Cardiac muscle cell (in vitro differentiated cells and primary cell): ENCODE results near the gene APBA1. TPM values are rescaled to one million over a fixed set of nuclear protein-coding genes. Genes with fewer than 3 reads are reported as not detected.

ENCODE experiments used
- DNase-seq, 2 donors: peaks; one replicate each; pipeline versions ENCODE4 v3.0.0 to v3.0.0-alpha.2; 2010 to 2017; ENCODE audit warnings: low read depth in 1 of 2, low spot score in 1 of 2
- H3K27ac ChIP-seq: fragments of 200-600 bp; sonication (generic); 2 replicates; pipeline ENCODE4 v1.5.1; 2016
- H3K27me3 ChIP-seq: fragments of 200-600 bp; sonication (generic); 2 replicates; pipeline ENCODE4 v1.6.0; 2016; ENCODE audit warnings: control low read depth
- H3K36me3 ChIP-seq: fragments of 200-600 bp; sonication (generic); 2 replicates; pipeline ENCODE4 v1.5.1; 2016; ENCODE audit warnings: control low read depth
- H3K4me1 ChIP-seq: fragments of 200-600 bp; sonication (generic); 2 replicates; pipeline ENCODE4 v1.8.1; 2017; ENCODE audit warnings: low read depth, mild to moderate bottlenecking, mixed run types
- H3K4me3 ChIP-seq: fragments of 200-600 bp; sonication (generic); 2 replicates; pipeline ENCODE4 v1.5.1; 2016; ENCODE audit warnings: mild to moderate bottlenecking
- H3K9me3 ChIP-seq: fragments of 200-600 bp; sonication (generic); 2 replicates; pipeline ENCODE4 v1.5.1; 2017; ENCODE audit warnings: low read depth, mild to moderate bottlenecking, control low read depth
- CTCF ChIP-seq: IDR thresholded peaks from 2 replicates; pipeline ENCODE4 v1.5.1; 2012; ENCODE audit warnings: low read depth, mild to moderate bottlenecking, low read length
- polyA plus RNA-seq: library from polyadenylated mRNA; unstranded; fragments of >200 nt; fragmentation: Nextera tagmentation; extraction: Ambion mirVana; gene quantifications from 2 replicates; pipeline ENCODE4 v1.2.1, GENCODE V29; 2016
- total RNA-seq: library from RNA; depleted of rRNA; stranded (reverse); fragments of >200 nt; gene quantifications from 2 replicates; pipeline ENCODE4 v1.2.3, GENCODE V29; 2016

APBA1 gene
- total and polyA plus RNA-seq, 2 experiments from 2014 or later: 0.93 to 2.4 TPM

- Histone ChIP-seq H3K4me1 (no peaks in the 10 kb centered on the region), H3K36me3 (no peaks in the 10 kb centered on the region), H3K9me3 (no peaks in the 10 kb centered on the region), H3K27me3 (peaks cover 7% of the 10 kb centered on the region), H3K27ac (no peak overlapping the region), H3K4me3 (no peak overlapping the region)
- DNase-seq: no peak
- TF ChIP-seq CTCF: no peak
These were observed 78.0 kb downstream of the APBA1 start for GRCh38 chr9:69594180-69594579.

- TF ChIP-seq CTCF: no peak
- Histone ChIP-seq H3K9me3 (no peaks in the 10 kb centered on the region), H3K27me3 (peaks cover 7% of the 10 kb centered on the region), H3K27ac (no peak overlapping the region), H3K4me1 (no peaks in the 10 kb centered on the region), H3K4me3 (no peak overlapping the region), H3K36me3 (no peaks in the 10 kb centered on the region)
- DNase-seq: no peak
These were observed 78.4 kb downstream of the APBA1 start for GRCh38 chr9:69593756-69594155.

- peaks cover 7% of the 10 kb centered on the region for H3K27me3 ChIP-seq
- H3K4me3 ChIP-seq: no peak overlapping the region
- DNase-seq: no peak
- H3K9me3 ChIP-seq: no peaks in the 10 kb centered on the region
- H3K27ac ChIP-seq: no peak overlapping the region
- no peaks in the 10 kb centered on the region for H3K36me3 ChIP-seq
- no peak for TF ChIP-seq CTCF
- H3K4me1 ChIP-seq: no peaks in the 10 kb centered on the region
These were observed 78.9 kb downstream of the APBA1 start for GRCh38 chr9:69593301-69593700.

- no peak overlapping the region for H3K27ac ChIP-seq
- H3K4me3 ChIP-seq: no peak overlapping the region
- peaks cover 22% of the 10 kb centered on the region for H3K27me3 ChIP-seq
These were observed 81.9 kb downstream of the APBA1 start for GRCh38 chr9:69590266-69590665.

GRCh38 chr9:69589156-69589555, 83.0 kb downstream of the APBA1 start:
- no peaks in the 10 kb centered on the region for H3K36me3 ChIP-seq
- no peak for TF ChIP-seq CTCF
- H3K9me3 ChIP-seq: no peaks in the 10 kb centered on the region
- no peak for DNase-seq
- no peak overlapping the region for H3K4me3 ChIP-seq
- no peak overlapping the region for H3K27ac ChIP-seq
- peaks cover 32% of the 10 kb centered on the region for H3K27me3 ChIP-seq
- H3K4me1 ChIP-seq: no peaks in the 10 kb centered on the region

More at GRCh38 chr9:69590266-69590665, 81.9 kb downstream of the APBA1 start:
- Histone ChIP-seq H3K36me3 (no peaks in the 10 kb centered on the region), H3K4me1 (no peaks in the 10 kb centered on the region), H3K9me3 (no peaks in the 10 kb centered on the region)
- TF ChIP-seq CTCF: no peak
- no peak for DNase-seq

- TF ChIP-seq CTCF: no peak
- no peak overlapping the region for H3K4me3 ChIP-seq
- H3K36me3 ChIP-seq: no peaks in the 10 kb centered on the region
- no peaks in the 10 kb centered on the region for H3K9me3 ChIP-seq
- DNase-seq: no peak
- H3K27me3 ChIP-seq: peaks cover 35% of the 10 kb centered on the region
- no peak overlapping the region for H3K27ac ChIP-seq
- peaks cover 5% of the 10 kb centered on the region for H3K4me1 ChIP-seq
These were observed 86.6 kb downstream of the APBA1 start for GRCh38 chr9:69585571-69585970.
